Right atrium auricular region (tissue), 2 donors: ENCODE results near the gene HAND1. TPM values are rescaled to one million over a fixed set of nuclear protein-coding genes. Genes with fewer than 3 reads are reported as not detected.
A peak's percentile ranks its signal among the peaks of the same experiment; 100 is the strongest.

ENCODE experiments used
- DNase-seq: peaks from one replicate; pipeline ENCODE4 v3.0.0-alpha.2; 2019; ENCODE audit warnings: low spot score
- H3K27ac ChIP-seq, 2 donors: fragments of 200-600 bp; sonication (generic); 1 replicate in 1 of 2; 2 replicates in 1 of 2; pipeline ENCODE4 v1.5.1; 2016 to 2019
- H3K27me3 ChIP-seq, 2 donors: fragments of 200-600 bp; sonication (generic); one replicate each; pipeline versions ENCODE4 v1.5.1 to v1.6.0; 2017 to 2019
- H3K36me3 ChIP-seq: fragments of 200-600 bp; sonication (generic); one replicate; pipeline ENCODE4 v1.5.1; 2016
- H3K4me1 ChIP-seq, 2 donors: fragments of 200-600 bp; sonication (generic); one replicate each; pipeline versions ENCODE4 v1.5.1 to v1.6.0; 2017 to 2019
- H3K4me3 ChIP-seq, 2 donors: fragments of 200-600 bp; sonication (generic); 1 replicate in 1 of 2; 2 replicates in 1 of 2; pipeline ENCODE4 v1.5.1; 2017 to 2019; ENCODE audit warnings: mild to moderate bottlenecking in 1 of 2, moderate library complexity in 1 of 2
- H3K9me3 ChIP-seq, 2 donors: fragments of 200-600 bp; sonication (generic); one replicate each; pipeline ENCODE4 v1.5.1; 2019
- total RNA-seq, 2 donors: library from RNA; depleted of rRNA; stranded (reverse); fragments of >200 nt; gene quantifications; one replicate each; pipeline ENCODE4 v1.1.0, GENCODE V29; 2016
- TF ChIP-seq, protein P1 (sequence below), 2 donors: fragments of 200-600 bp; sonication (generic); IDR thresholded peaks; one replicate each; pipeline ENCODE4 v1.5.1; 2019; ENCODE audit warnings: antibody characterized with exemption in 2 of 2

HAND1 gene
- total RNA-seq, 2 donors from 2014 or later: 4.1 to 13.8 TPM

DNA sequence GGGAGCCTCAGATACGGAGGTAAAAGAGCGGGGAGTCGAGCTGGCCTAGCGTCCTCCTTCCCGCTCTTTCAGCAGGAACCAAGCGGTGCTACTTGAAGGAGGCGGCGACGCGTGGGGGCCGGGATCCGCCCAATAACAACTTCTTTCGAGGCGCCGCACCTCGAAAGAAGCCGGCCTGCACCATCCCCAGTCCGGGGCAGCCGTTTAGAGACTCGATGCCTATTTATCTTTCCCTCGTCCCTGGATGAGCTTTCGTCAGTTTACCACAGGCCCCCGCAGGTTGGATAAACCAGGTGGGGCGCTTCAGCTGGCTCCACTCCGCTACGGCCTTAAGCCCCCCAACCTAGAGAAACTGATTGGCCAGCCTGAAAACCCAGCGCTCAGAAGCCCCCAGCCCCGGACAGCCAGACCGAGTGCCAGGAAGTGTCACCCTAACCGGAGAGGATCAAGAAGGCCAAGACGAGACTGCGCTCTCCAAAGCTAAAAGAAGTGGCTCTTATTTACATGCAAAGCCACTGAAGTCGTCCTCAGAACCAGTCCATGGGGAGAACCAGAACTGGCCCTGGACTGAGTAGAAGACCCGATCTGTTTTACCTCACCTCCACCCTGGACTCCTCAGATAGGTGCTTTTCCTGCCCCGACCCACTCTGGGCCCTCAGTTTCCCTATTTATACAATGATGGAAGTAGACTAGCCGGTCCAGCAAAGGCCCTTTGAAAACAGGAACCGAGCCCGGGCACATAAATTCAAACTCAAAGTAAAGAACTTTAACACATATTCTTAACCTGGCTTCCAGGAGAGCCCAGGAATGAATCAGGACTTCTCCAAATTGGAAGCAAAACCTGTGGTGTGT, 1.4 kb downstream of the HAND1 start:
- H3K4me3 ChIP-seq: peak overlapping the region; percentile 31 to 51
- H3K4me1 ChIP-seq: peaks cover 0 to 60% of the 10 kb centered on the region in 2 donors
- peaks cover 61 to 66% of the 10 kb centered on the region in 2 donors for H3K27me3 ChIP-seq
- peak overlapping the region in 1 of 2 donors; percentile 36 for H3K27ac ChIP-seq
- H3K36me3 ChIP-seq: no peaks in the 10 kb centered on the region
- TF ChIP-seq, protein P1, sequence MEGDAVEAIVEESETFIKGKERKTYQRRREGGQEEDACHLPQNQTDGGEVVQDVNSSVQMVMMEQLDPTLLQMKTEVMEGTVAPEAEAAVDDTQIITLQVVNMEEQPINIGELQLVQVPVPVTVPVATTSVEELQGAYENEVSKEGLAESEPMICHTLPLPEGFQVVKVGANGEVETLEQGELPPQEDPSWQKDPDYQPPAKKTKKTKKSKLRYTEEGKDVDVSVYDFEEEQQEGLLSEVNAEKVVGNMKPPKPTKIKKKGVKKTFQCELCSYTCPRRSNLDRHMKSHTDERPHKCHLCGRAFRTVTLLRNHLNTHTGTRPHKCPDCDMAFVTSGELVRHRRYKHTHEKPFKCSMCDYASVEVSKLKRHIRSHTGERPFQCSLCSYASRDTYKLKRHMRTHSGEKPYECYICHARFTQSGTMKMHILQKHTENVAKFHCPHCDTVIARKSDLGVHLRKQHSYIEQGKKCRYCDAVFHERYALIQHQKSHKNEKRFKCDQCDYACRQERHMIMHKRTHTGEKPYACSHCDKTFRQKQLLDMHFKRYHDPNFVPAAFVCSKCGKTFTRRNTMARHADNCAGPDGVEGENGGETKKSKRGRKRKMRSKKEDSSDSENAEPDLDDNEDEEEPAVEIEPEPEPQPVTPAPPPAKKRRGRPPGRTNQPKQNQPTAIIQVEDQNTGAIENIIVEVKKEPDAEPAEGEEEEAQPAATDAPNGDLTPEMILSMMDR (IDR thresholded peaks at IDR 0.05): no peak
- DNase-seq: no peak
- H3K9me3 ChIP-seq: no peaks in the 10 kb centered on the region

DNA sequence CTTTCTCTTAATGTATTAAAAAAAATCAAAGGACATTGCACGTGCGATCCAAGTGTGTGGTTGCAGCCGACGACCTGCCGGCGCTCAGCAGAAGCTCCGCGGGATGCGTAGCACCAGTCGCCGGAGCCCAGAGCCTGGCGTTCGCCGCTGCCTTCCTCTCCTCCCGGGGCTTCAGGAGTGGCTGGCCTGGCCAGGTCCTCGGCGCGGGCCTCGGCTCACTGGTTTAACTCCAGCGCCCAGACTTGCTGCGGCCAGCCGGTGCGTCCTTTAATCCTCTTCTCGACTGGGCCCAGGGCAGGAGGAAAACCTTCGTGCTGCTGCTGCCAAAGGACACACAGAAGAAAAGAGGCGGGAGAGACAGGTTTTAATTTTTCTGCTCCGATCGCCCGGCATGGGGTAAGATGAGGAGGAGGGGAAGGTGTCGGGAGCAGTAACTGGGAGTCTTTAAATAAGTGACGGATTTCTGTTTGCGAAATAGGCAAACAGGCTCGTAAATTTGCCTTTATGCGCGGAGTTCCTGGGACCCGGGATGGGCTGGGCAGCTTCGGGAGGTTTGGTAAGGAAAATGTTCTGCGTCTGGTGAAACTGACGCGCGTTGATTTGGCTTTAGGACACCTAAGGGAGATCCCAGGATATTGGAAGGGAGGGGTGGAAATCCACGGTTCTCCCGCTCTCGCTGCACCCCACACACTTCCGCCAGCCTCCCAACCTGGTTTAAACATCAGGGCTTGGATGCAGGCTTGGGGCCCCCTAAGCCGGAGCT, 2.3 kb downstream of the HAND1 start:
- DNase-seq: no peak
- H3K36me3 ChIP-seq: no peaks in the 10 kb centered on the region
- H3K27me3 ChIP-seq: peaks cover 55 to 58% of the 10 kb centered on the region in 2 donors
- H3K4me3 ChIP-seq: peak overlapping the region in 1 of 2 donors; percentile 51
- no peaks in the 10 kb centered on the region for H3K9me3 ChIP-seq
- TF ChIP-seq, protein P1 (IDR thresholded peaks at IDR 0.05): no peak
- peaks cover 0 to 60% of the 10 kb centered on the region in 2 donors for H3K4me1 ChIP-seq
- H3K27ac ChIP-seq: no peak overlapping the region

DNA sequence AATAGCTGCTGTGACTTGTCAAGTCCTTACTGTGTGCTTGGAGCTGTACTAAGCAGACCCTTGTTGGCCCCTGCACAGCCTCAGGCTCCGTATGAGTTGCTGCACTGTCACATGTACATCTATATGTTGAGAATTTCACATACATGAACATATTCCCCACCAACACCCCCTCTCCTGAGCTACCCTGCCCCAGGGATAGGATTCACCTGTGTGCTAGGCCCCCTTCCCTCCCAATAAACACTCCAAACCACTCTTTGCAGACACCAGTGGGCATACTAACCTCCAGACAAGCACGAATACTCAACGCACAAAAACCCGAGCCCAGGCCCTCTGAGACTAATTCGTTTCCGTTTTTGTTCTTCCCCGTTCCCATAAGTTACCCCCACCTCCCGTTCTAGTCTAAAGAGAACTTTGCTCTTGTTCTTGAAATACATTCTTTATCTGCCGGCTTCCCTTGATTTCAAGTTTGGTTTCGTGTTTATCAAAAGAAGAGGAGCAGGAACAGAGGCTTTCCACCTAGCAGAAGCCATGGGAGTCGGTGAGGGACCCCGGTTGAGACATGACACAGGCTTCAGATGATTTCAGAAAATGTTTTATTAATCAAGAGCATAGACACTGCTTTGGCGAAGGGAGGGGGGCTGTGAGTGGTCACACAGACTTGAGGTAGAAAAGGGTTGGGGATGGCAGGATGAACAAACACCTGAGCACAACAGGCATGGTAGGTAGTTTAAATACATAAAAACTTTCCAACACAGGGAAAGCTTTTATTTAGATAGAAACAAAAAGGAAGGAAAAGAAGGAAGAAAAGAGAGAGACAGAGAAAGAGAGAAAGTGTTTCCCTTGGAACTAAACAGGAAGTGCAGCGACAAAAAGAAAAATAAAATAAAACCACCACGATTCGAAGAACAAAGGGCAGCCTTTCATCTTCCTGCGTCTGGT, 3.4 kb downstream of the HAND1 start:
- Histone ChIP-seq H3K4me1 (peaks cover 0 to 56% of the 10 kb centered on the region in 2 donors), H3K36me3 (no peaks in the 10 kb centered on the region), H3K27ac (no peak overlapping the region), H3K4me3 (no peak overlapping the region), H3K9me3 (no peaks in the 10 kb centered on the region), H3K27me3 (peaks cover 44 to 47% of the 10 kb centered on the region in 2 donors)
- TF ChIP-seq, protein P1 (IDR thresholded peaks at IDR 0.05): no peak
- no peak for DNase-seq

- TF ChIP-seq, protein P1 (IDR thresholded peaks at IDR 0.05): no peak
Observed at GRCh38 chr5:154473581-154474283, 4.3 kb downstream of the HAND1 start.

More at GRCh38 chr5:154473581-154474283, 4.3 kb downstream of the HAND1 start:
- peak overlapping the region in 1 of 2 donors; percentile 7 for H3K4me3 ChIP-seq
- peaks cover 0 to 46% of the 10 kb centered on the region in 2 donors for H3K4me1 ChIP-seq
- H3K27me3 ChIP-seq: peaks cover 35 to 45% of the 10 kb centered on the region in 2 donors
- H3K9me3 ChIP-seq: no peaks in the 10 kb centered on the region
- peak overlapping the region in 1 of 2 donors; percentile 33 for H3K27ac ChIP-seq
- no peak for DNase-seq
- no peaks in the 10 kb centered on the region for H3K36me3 ChIP-seq
